Measurements from ENCODE around the gene VSTM2B.

Gene VSTM2B

GRCh38 chr19:29523568-29523967 is 2.2 kb upstream of the VSTM2B start:
- Histone ChIP-seq H3K27ac (ENCODE audit: low read depth in 2 of 2, low read length in 2 of 2) (no peak overlapping the region), H3K9me3 (ENCODE audit: control insufficient read depth in 2 of 2, low read length in 2 of 2) (no peaks in the 10 kb centered on the region), H3K9ac (ENCODE audit: low read depth in 1 of 2, low read length in 2 of 2) (no peak overlapping the region), H3K36me3 (ENCODE audit: control insufficient read depth in 2 of 2, insufficient read depth in 2 of 2, low read length in 2 of 2) (no peaks in the 10 kb centered on the region), H3K4me3 (ENCODE audit: low read length in 2 of 2) (no peak overlapping the region), H3K4me1 (ENCODE audit: control insufficient read depth in 2 of 2, insufficient read depth in 2 of 2, low read length in 2 of 2) (peaks cover 0 to 4% of the 10 kb centered on the region in 2 donors), H3K27me3 (ENCODE audit: control insufficient read depth in 2 of 2, insufficient read depth in 2 of 2, low read length in 2 of 2) (peaks cover 12 to 13% of the 10 kb centered on the region in 2 donors)

- Histone ChIP-seq H3K4me1 (ENCODE audit: control insufficient read depth in 2 of 2, insufficient read depth in 2 of 2, low read length in 2 of 2) (peaks cover 0 to 4% of the 10 kb centered on the region in 2 donors), H3K27me3 (ENCODE audit: control insufficient read depth in 2 of 2, insufficient read depth in 2 of 2, low read length in 2 of 2) (peaks cover 13 to 17% of the 10 kb centered on the region in 2 donors), H3K4me3 (ENCODE audit: low read length in 2 of 2) (no peak overlapping the region), H3K9me3 (ENCODE audit: control insufficient read depth in 2 of 2, low read length in 2 of 2) (no peaks in the 10 kb centered on the region), H3K27ac (ENCODE audit: low read depth in 2 of 2, low read length in 2 of 2) (no peak overlapping the region), H3K9ac (ENCODE audit: low read depth in 1 of 2, low read length in 2 of 2) (no peak overlapping the region), H3K36me3 (ENCODE audit: control insufficient read depth in 2 of 2, insufficient read depth in 2 of 2, low read length in 2 of 2) (no peaks in the 10 kb centered on the region)
Measured at GRCh38 chr19:29524201-29524911, 1.4 kb upstream of the VSTM2B start.

GRCh38 chr19:29524912-29525831 is 622 bp upstream of the VSTM2B start:
- H3K9me3 ChIP-seq (ENCODE audit: control insufficient read depth in 2 of 2, low read length in 2 of 2): no peaks in the 10 kb centered on the region
- peaks cover 17 to 21% of the 10 kb centered on the region in 2 donors for H3K27me3 ChIP-seq (ENCODE audit: control insufficient read depth in 2 of 2, insufficient read depth in 2 of 2, low read length in 2 of 2)
- H3K4me1 ChIP-seq (ENCODE audit: control insufficient read depth in 2 of 2, insufficient read depth in 2 of 2, low read length in 2 of 2): peaks cover 0 to 4% of the 10 kb centered on the region in 2 donors
- H3K27ac ChIP-seq (ENCODE audit: low read depth in 2 of 2, low read length in 2 of 2): no peak overlapping the region
- no peaks in the 10 kb centered on the region for H3K36me3 ChIP-seq (ENCODE audit: control insufficient read depth in 2 of 2, insufficient read depth in 2 of 2, low read length in 2 of 2)
- no peak overlapping the region for H3K9ac ChIP-seq (ENCODE audit: low read depth in 1 of 2, low read length in 2 of 2)
- no peak overlapping the region for H3K4me3 ChIP-seq (ENCODE audit: low read length in 2 of 2)

GRCh38 chr19:29526730-29527499 is 1.1 kb downstream of the VSTM2B start:
- Histone ChIP-seq H3K4me1 (ENCODE audit: control insufficient read depth in 2 of 2, insufficient read depth in 2 of 2, low read length in 2 of 2) (peaks cover 0 to 4% of the 10 kb centered on the region in 2 donors), H3K36me3 (ENCODE audit: control insufficient read depth in 2 of 2, insufficient read depth in 2 of 2, low read length in 2 of 2) (no peaks in the 10 kb centered on the region), H3K27me3 (ENCODE audit: control insufficient read depth in 2 of 2, insufficient read depth in 2 of 2, low read length in 2 of 2) (peaks cover 21 to 27% of the 10 kb centered on the region in 2 donors), H3K9ac (ENCODE audit: low read depth in 1 of 2, low read length in 2 of 2) (no peak overlapping the region), H3K4me3 (ENCODE audit: low read length in 2 of 2) (no peak overlapping the region), H3K9me3 (ENCODE audit: control insufficient read depth in 2 of 2, low read length in 2 of 2) (no peaks in the 10 kb centered on the region), H3K27ac (ENCODE audit: low read depth in 2 of 2, low read length in 2 of 2) (no peak overlapping the region)

- peaks cover 21 to 30% of the 10 kb centered on the region in 2 donors for H3K27me3 ChIP-seq (ENCODE audit: control insufficient read depth in 2 of 2, insufficient read depth in 2 of 2, low read length in 2 of 2)
- peaks cover 0 to 4% of the 10 kb centered on the region in 2 donors for H3K4me1 ChIP-seq (ENCODE audit: control insufficient read depth in 2 of 2, insufficient read depth in 2 of 2, low read length in 2 of 2)
- no peaks in the 10 kb centered on the region for H3K36me3 ChIP-seq (ENCODE audit: control insufficient read depth in 2 of 2, insufficient read depth in 2 of 2, low read length in 2 of 2)
- no peak overlapping the region for H3K9ac ChIP-seq (ENCODE audit: low read depth in 1 of 2, low read length in 2 of 2)
- H3K27ac ChIP-seq (ENCODE audit: low read depth in 2 of 2, low read length in 2 of 2): no peak overlapping the region
- H3K9me3 ChIP-seq (ENCODE audit: control insufficient read depth in 2 of 2, low read length in 2 of 2): no peaks in the 10 kb centered on the region
- H3K4me3 ChIP-seq (ENCODE audit: low read length in 2 of 2): no peak overlapping the region
Measured at GRCh38 chr19:29527500-29528328, 1.9 kb downstream of the VSTM2B start.

GRCh38 chr19:29528350-29528945 is 2.7 kb downstream of the VSTM2B start:
- peak overlapping the region in 1 of 2 donors; percentile 7 for H3K4me3 ChIP-seq (ENCODE audit: low read length in 2 of 2)
- H3K9me3 ChIP-seq (ENCODE audit: control insufficient read depth in 2 of 2, low read length in 2 of 2): no peaks in the 10 kb centered on the region
- peaks cover 0 to 4% of the 10 kb centered on the region in 2 donors for H3K4me1 ChIP-seq (ENCODE audit: control insufficient read depth in 2 of 2, insufficient read depth in 2 of 2, low read length in 2 of 2)
- no peak overlapping the region for H3K27ac ChIP-seq (ENCODE audit: low read depth in 2 of 2, low read length in 2 of 2)
- no peaks in the 10 kb centered on the region for H3K36me3 ChIP-seq (ENCODE audit: control insufficient read depth in 2 of 2, insufficient read depth in 2 of 2, low read length in 2 of 2)
- H3K27me3 ChIP-seq (ENCODE audit: control insufficient read depth in 2 of 2, insufficient read depth in 2 of 2, low read length in 2 of 2): peaks cover 20 to 30% of the 10 kb centered on the region in 2 donors
- H3K9ac ChIP-seq (ENCODE audit: low read depth in 1 of 2, low read length in 2 of 2): no peak overlapping the region

GRCh38 chr19:29528946-29529645 is 3.3 kb downstream of the VSTM2B start:
- no peak overlapping the region for H3K9ac ChIP-seq (ENCODE audit: low read depth in 1 of 2, low read length in 2 of 2)
- no peaks in the 10 kb centered on the region for H3K36me3 ChIP-seq (ENCODE audit: control insufficient read depth in 2 of 2, insufficient read depth in 2 of 2, low read length in 2 of 2)
- H3K27me3 ChIP-seq (ENCODE audit: control insufficient read depth in 2 of 2, insufficient read depth in 2 of 2, low read length in 2 of 2): peaks cover 17 to 30% of the 10 kb centered on the region in 2 donors
- no peak overlapping the region for H3K4me3 ChIP-seq (ENCODE audit: low read length in 2 of 2)
- H3K4me1 ChIP-seq (ENCODE audit: control insufficient read depth in 2 of 2, insufficient read depth in 2 of 2, low read length in 2 of 2): peaks cover 0 to 4% of the 10 kb centered on the region in 2 donors
- H3K9me3 ChIP-seq (ENCODE audit: control insufficient read depth in 2 of 2, low read length in 2 of 2): no peaks in the 10 kb centered on the region
- H3K27ac ChIP-seq (ENCODE audit: low read depth in 2 of 2, low read length in 2 of 2): no peak overlapping the region

- Histone ChIP-seq H3K27ac (ENCODE audit: low read depth in 2 of 2, low read length in 2 of 2) (no peak overlapping the region), H3K36me3 (ENCODE audit: control insufficient read depth in 2 of 2, insufficient read depth in 2 of 2, low read length in 2 of 2) (no peaks in the 10 kb centered on the region), H3K27me3 (ENCODE audit: control insufficient read depth in 2 of 2, insufficient read depth in 2 of 2, low read length in 2 of 2) (peaks cover 17 to 27% of the 10 kb centered on the region in 2 donors), H3K4me1 (ENCODE audit: control insufficient read depth in 2 of 2, insufficient read depth in 2 of 2, low read length in 2 of 2) (peaks cover 0 to 4% of the 10 kb centered on the region in 2 donors), H3K9ac (ENCODE audit: low read depth in 1 of 2, low read length in 2 of 2) (no peak overlapping the region), H3K4me3 (ENCODE audit: low read length in 2 of 2) (no peak overlapping the region), H3K9me3 (ENCODE audit: control insufficient read depth in 2 of 2, low read length in 2 of 2) (no peaks in the 10 kb centered on the region)
Measured at GRCh38 chr19:29529646-29530539, 4.1 kb downstream of the VSTM2B start.

Measured in mucosa of rectum (tissue), 2 donors.